GM12878 (cell line): ENCODE data around the gene PPP4R1. TPM values are rescaled to one million over a fixed set of nuclear protein-coding genes. Genes with fewer than 3 reads are reported as not detected.

Experiments
- ATAC-seq: fragments of 200-7000 bp; cut with Tn5 transposase; 3 replicates; pipeline ENCODE4 v1.9.1; 2020; ENCODE audit warnings: mild to moderate bottlenecking, moderate library complexity
- BruUV-seq: library from RNA; stranded (reverse); fragments of 400-500 nt; replicated peaks from 2 replicates; lab custom pipeline; 2021; lab: Mats Ljungman, UMichigan
- CTCF ChIA-PET: fragments of 300-600 bp; sonication (Branson Sonifier 250); formaldehyde crosslinking; extraction: SDS; loops from one replicate; lab custom pipeline; 2021; ENCODE audit warnings: inconsistent platforms; lab: Yijun Ruan, JAX
- POLR2A ChIA-PET: fragments of 350-600 bp; formaldehyde crosslinking; extraction: SDS; loops from one replicate; lab custom pipeline; 2021; ENCODE audit warnings: inconsistent platforms; lab: Charles Lee
- RAD21 ChIA-PET: fragments of 300-600 bp; sonication (Branson Sonifier 250); formaldehyde crosslinking; loops from one replicate; lab custom pipeline; 2023; ENCODE audit warnings: antibody characterized with exemption; ENCODE audit not compliant: unreplicated experiment; lab: Charles Lee
- SMC1A ChIA-PET: fragments of 300-600 bp; sonication (Branson Sonifier 250); formaldehyde crosslinking; loops from one replicate; lab custom pipeline; 2023; ENCODE audit not compliant: unreplicated experiment, uncharacterized antibody; lab: Charles Lee
- DNase-seq: peaks from one replicate; pipeline ENCODE4 v3.0.0-alpha.2; 2011; ENCODE audit warnings: low read depth, low spot score
- FAIRE-seq: peaks from 3 replicates; lab custom pipeline; 2011; peaks lifted over from hg19 to GRCh38; lab: Jason Lieb, UNC
- H2AFZ ChIP-seq: 2 replicates; pipeline ENCODE4 v1.6.0; 2011; ENCODE audit warnings: low read depth, low read length, control low read depth; ENCODE audit not compliant: control insufficient read depth
- H3K27ac ChIP-seq: 2 replicates; pipeline ENCODE4 v1.5.1; 2011; ENCODE audit warnings: control low read depth; ENCODE audit not compliant: control insufficient read depth, insufficient read depth
- H3K27me3 ChIP-seq, 2 experiments: replicated peaks in 1 of 2; 2 replicates each; pipeline versions ENCODE4 v1.6.0 to v1.6.1; 2011; ENCODE audit warnings: low read length in 1 of 2; ENCODE audit not compliant: control insufficient read depth in 2 of 2, insufficient read depth in 2 of 2
- H3K36me3 ChIP-seq, 2 experiments: 2 replicates each; pipeline ENCODE4 v1.5.1; 2011; ENCODE audit warnings: low read length in 1 of 2; ENCODE audit not compliant: control insufficient read depth in 2 of 2, insufficient read depth in 2 of 2
- H3K4me1 ChIP-seq: 2 replicates; pipeline ENCODE4 v1.6.1; 2011; ENCODE audit warnings: mild to moderate bottlenecking, low read length, moderate library complexity, mixed read lengths; ENCODE audit not compliant: control insufficient read depth, insufficient read depth
- H3K4me2 ChIP-seq: 2 replicates; pipeline ENCODE4 v1.6.0; 2011; ENCODE audit warnings: control low read depth; ENCODE audit not compliant: control insufficient read depth, insufficient read depth
- H3K4me3 ChIP-seq: fragments of 200-600 bp; sonication (generic); 2 replicates; pipeline ENCODE4 v1.5.1; 2016
- H3K79me2 ChIP-seq: 2 replicates; pipeline ENCODE4 v1.6.0; 2011; ENCODE audit warnings: low read length; ENCODE audit not compliant: control insufficient read depth, insufficient read depth
- H3K9ac ChIP-seq: 2 replicates; pipeline ENCODE4 v1.8.0; 2011; ENCODE audit warnings: low read length, control low read depth, mixed read lengths; ENCODE audit not compliant: control insufficient read depth, insufficient read depth
- H3K9me3 ChIP-seq: replicated peaks from 3 replicates; pipeline ENCODE4 v1.5.1; 2011; ENCODE audit warnings: mild to moderate bottlenecking, low read length; ENCODE audit not compliant: control insufficient read depth, insufficient read depth
- H4K20me1 ChIP-seq: 2 replicates; pipeline ENCODE4 v1.6.0; 2011; ENCODE audit not compliant: control insufficient read depth, insufficient read depth
- BACH1 ChIP-seq: fragments of 450-650 bp; IDR thresholded peaks from 2 replicates; pipeline ENCODE4 v1.6.1; 2017; ENCODE audit warnings: mild to moderate bottlenecking, borderline replicate concordance
- BHLHE40 ChIP-seq, 2 experiments: fragments of 450-650 bp in 1 of 2; IDR thresholded peaks; 2 replicates each; pipeline ENCODE4 v1.6.1; 2011 to 2017; ENCODE audit warnings: low read depth in 2 of 2, borderline replicate concordance in 1 of 2, improper control_type of control experiment in 1 of 2, low read length in 1 of 2, mild to moderate bottlenecking in 1 of 2
- IRF3 ChIP-seq: fragments of 450-650 bp; IDR thresholded peaks from 2 replicates; pipeline ENCODE4 v1.6.1; 2014; ENCODE audit warnings: mild to moderate bottlenecking
- RBBP5 ChIP-seq: fragments of 200-600 bp; sonication (generic); conservative IDR thresholded peaks from 2 replicates; pipeline ENCODE4 v1.6.1; 2016
- SMC3 ChIP-seq: IDR thresholded peaks from 2 replicates; pipeline ENCODE4 v1.6.1; 2011; ENCODE audit warnings: low read length, improper control_type of control experiment, borderline replicate concordance
- TCF3 ChIP-seq: IDR thresholded peaks from 2 replicates; pipeline ENCODE4 v1.6.1; 2012; ENCODE audit warnings: low read depth, mild to moderate bottlenecking, low read length, borderline replicate concordance; ENCODE audit not compliant: insufficient read depth
- TCF7 ChIP-seq: IDR thresholded peaks from 2 replicates; pipeline ENCODE4 v1.6.1; 2014; ENCODE audit warnings: antibody characterized with exemption, borderline replicate concordance
- ZNF207 ChIP-seq: fragments of 450-650 bp; IDR thresholded peaks from 2 replicates; pipeline ENCODE4 v1.6.1; 2014; ENCODE audit warnings: antibody characterized with exemption, mild to moderate bottlenecking, borderline replicate concordance
- ZNF217 ChIP-seq: fragments of 450-650 bp; IDR thresholded peaks from 2 replicates; pipeline ENCODE4 v1.6.1; 2017; ENCODE audit warnings: antibody characterized with exemption, mild to moderate bottlenecking
- WGBS: methylation state at CpG from one replicate; pipeline ENCODE4 v1.1.6; 2016; ENCODE audit warnings: low lambda C conversion rate; ENCODE audit not compliant: insufficient replicate concordance, insufficient coverage; ENCODE audit errors: missing lambda C conversion rate; 5-methylcytosine and 5-hydroxymethylcytosine counted together
- in situ Hi-C: fragments of 300-500 bp; cut with MboI; formaldehyde crosslinking; loops from 9 replicates; pipeline ENCODE4 v1.14.3; 2018; ENCODE audit warnings: mixed read lengths
- intact Hi-C: fragments of 100-400 bp; cut with micrococcal nuclease; formaldehyde crosslinking; loops from one replicate; pipeline ENCODE4 v1.14.2; 2022; ENCODE audit not compliant: unreplicated experiment
- polyA plus RNA-seq, 11 experiments: library from polyadenylated mRNA; depleted of rRNA in 4 of 11; unstranded in 6 of 11; stranded (reverse) in 5 of 11; fragments of >200 nt; fragmentation: Nextera tagmentation in 4 of 11; fragmentation: Illumina TruSeq in 1 of 11; extraction: Ambion mirVana in 4 of 11; extraction: Trizol in 1 of 11; gene quantifications; 1 replicate in 1 of 11; 2 replicates in 10 of 11; pipeline versions ENCODE4 v1.2.1 to v1.2.3, GENCODE V29; 2011 to 2016; ENCODE audit warnings: inconsistent platforms in 2 of 11, missing spikeins in 2 of 11, low read depth in 1 of 11
- total RNA-seq, 4 experiments: library from RNA; depleted of rRNA in 3 of 4; stranded (reverse); fragments of >200 nt in 3 of 4; fragmentation: Illumina TruSeq in 1 of 4; extraction: Trizol in 1 of 4; gene quantifications; 2 replicates each; pipeline versions ENCODE4 v1.2.1 to v1.2.3, GENCODE V29; 2013 to 2021

Gene PPP4R1
- total and polyA plus RNA-seq, 10 of the 15 experiments (the other 5 are each of a cell fraction or from before 2014, with no cell fraction given) = 10.9 to 44.4 (median 26.0) TPM

GRCh38 chr18:9546468-9546867, 67.9 kb downstream of the PPP4R1 start (continued):
- no peak for TF ChIP-seq TCF7
- TF ChIP-seq BHLHE40 (IDR thresholded peaks at IDR 0.05; ENCODE audit: borderline replicate concordance in 1 of 2, low read depth in 2 of 2, low read length in 1 of 2) = no peak
- TF ChIP-seq ZNF207 = no peak
- TF ChIP-seq, all 136 proteins: peak for 0

DNA sequence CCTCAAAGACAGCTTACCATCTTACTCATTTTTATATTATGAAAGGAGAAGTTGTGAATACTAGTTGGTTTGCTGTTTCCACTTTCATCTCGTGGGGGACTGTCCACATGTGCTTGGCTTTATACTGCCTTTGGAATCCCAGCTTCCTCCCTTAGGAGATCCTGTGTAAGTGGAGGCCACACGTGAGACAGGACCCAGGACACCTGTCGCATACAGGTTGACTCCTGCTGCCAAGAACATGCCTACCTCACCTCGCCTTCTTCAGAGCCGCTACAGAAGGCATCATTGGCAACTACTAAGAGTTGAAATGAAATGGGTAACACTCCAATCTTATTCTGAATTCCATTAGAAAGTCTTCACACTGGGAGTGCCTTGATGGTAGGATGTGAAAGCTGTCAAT, 69.3 kb downstream of the PPP4R1 start:
- Histone ChIP-seq H2AFZ (no peak overlapping the region), H3K4me2 (no peak overlapping the region), H4K20me1 (no peaks in the 10 kb centered on the region), H3K9me3 (no peaks in the 10 kb centered on the region), H3K4me1 (no peaks in the 10 kb centered on the region), H3K4me3 (no peak overlapping the region), H3K27me3 (no peaks in the 10 kb centered on the region), H3K79me2 (no peaks in the 10 kb centered on the region), H3K36me3 (peaks cover 0 to 3% of the 10 kb centered on the region in 2 experiments; a peak in 3 of 4 replicates), H3K9ac (no peak overlapping the region), H3K27ac (no peak overlapping the region)
- FAIRE-seq = no peak
- in situ Hi-C loops (no loop called here), intact Hi-C loops (no loop called here)
- no peak for TF ChIP-seq TCF3
- no peak for TF ChIP-seq BACH1
- TF ChIP-seq IRF3 = no peak
- no peak for TF ChIP-seq SMC3
- TF ChIP-seq ZNF217 = no peak
- TF ChIP-seq RBBP5 = no peak
- no peak for ATAC-seq
- RAD21 ChIA-PET = no interaction called here
- CTCF ChIA-PET = interaction anchor here (1.2 kb wide), 1 partner anchor 28 kb away, joined by 4 read pairs; no protein-coding TSS in a partner anchor
- SMC1A ChIA-PET = no interaction called here
- POLR2A ChIA-PET = no interaction called here
- DNase-seq = no peak
- BruUV-seq = no TSS peak
- WGBS = 68% methylated on average over 5 of the region's 5 CpGs
